Dendritic cell treated with granulocyte-macrophage colony-stimulating factor and Interleukin-4, amounts not matched to agents 40 ng/mL and 50 ng/mL, for 4 days (primary cell): Measurements from ENCODE around the gene KDM4C.
A peak's percentile ranks its signal among the peaks of the same experiment; 100 is the strongest.
"Not testable (repeated sequence)": the region's sequence is repeated elsewhere in the genome, so short reads cannot be mapped to it uniquely, and the experiment has no call there.

Experiments used
- H3K27ac Mint-ChIP-seq: one replicate; pipeline ENCODE4 v1.8.0; 2022; ENCODE audit warnings: mild to moderate bottlenecking, mixed read lengths
- H3K27me3 Mint-ChIP-seq: one replicate; pipeline ENCODE4 v1.8.0; 2022; ENCODE audit warnings: mild to moderate bottlenecking, mixed read lengths
- H3K36me3 Mint-ChIP-seq: one replicate; pipeline ENCODE4 v1.8.0; 2022; ENCODE audit warnings: low read depth, mixed read lengths
- H3K4me1 Mint-ChIP-seq: one replicate; pipeline ENCODE4 v1.8.0; 2022; ENCODE audit warnings: low read depth, mixed read lengths
- H3K4me3 Mint-ChIP-seq: one replicate; pipeline ENCODE4 v1.8.0; 2022; ENCODE audit warnings: mild to moderate bottlenecking, moderate library complexity, mixed read lengths
- H3K9me3 Mint-ChIP-seq: one replicate; pipeline ENCODE4 v1.8.0; 2022; ENCODE audit warnings: mixed read lengths
- intact Hi-C: fragments of 100-400 bp; cut with micrococcal nuclease; formaldehyde crosslinking; loops from one replicate; pipeline ENCODE4 v1.15.0; 2022

Gene KDM4C

DNA sequence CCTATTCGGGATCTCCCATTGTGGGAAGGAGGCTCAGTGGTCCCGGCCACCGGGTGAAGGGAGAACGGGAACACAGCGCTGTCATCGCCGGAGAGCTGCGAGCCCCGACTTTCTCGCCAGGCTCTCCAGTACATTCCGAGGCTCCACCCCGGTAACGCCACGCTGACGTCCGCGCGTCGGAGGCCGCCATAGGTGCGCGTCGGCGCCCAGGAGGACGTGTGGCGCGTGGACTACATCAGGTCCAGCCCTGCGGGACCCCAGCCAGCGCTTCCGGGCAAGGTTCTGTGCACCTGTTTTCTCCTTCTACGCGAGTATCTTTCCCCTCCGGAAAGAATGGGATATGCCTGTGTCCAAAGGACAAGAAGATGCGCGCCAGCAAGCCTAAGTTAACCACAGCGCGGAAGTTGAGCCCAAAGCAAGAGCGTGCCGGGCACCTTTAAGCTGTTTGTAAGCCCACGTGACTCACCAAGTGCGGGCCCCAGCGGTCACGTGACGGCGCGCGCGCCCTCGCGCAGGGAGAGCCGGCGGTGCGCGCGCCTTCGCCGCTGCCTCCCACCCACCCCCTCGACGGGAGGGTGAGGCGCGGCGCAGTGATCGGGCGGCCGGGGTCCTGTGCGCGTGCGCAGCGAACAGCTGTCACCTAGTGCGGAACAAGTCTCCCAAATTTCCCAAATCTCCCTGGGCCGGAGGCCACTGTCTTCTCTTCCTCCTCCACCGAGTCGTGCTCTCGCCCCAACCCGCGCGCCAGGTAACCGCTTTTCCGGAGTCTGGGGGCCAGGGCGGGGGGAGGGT is at the start of gene KDM4C:
Gene KDM4C (plus strand): TSS at position 518 of the 792 bp plus-strand sequence. CDS start 35,016 bp downstream, outside the sequence.
- H3K27ac Mint-ChIP-seq, result peak within 1 kb of the TSS; percentile 100
- H3K9me3 Mint-ChIP-seq, result no peaks in the 10 kb centered on the region
- H3K4me3 Mint-ChIP-seq, result peak within 1 kb of the TSS; percentile 87
- intact Hi-C loops, result loop anchor here (1.0 to 2.0 kb wide), 2 partner anchors 76 to 345 kb away; partner anchors contain the start of gene UHRF2
- peaks cover 19% of the 10 kb centered on the region for H3K36me3 Mint-ChIP-seq
- peaks cover 28% of the 10 kb centered on the region for H3K4me1 Mint-ChIP-seq
- no peaks in the 10 kb centered on the region for H3K27me3 Mint-ChIP-seq

DNA sequence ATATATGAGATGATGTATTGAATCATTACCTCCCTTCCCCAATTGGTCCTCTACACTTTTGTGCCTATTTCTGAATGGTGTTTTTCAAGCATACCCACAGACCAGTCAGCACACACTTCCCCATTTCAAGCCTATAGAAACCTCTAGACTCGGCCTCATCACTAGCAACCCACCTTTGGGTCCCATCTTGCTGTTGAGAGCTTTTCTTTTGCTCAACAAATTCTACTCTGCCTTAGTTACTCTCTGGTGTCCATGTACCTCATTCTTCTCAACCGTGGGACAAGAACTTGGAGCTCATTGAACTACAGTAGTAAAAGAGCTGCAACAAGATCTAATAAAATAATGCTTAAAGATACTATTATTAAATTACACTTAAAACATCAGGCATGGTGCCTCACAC is 49.0 kb upstream of the KDM4C start:
- intact Hi-C loops, result no loop called here

DNA sequence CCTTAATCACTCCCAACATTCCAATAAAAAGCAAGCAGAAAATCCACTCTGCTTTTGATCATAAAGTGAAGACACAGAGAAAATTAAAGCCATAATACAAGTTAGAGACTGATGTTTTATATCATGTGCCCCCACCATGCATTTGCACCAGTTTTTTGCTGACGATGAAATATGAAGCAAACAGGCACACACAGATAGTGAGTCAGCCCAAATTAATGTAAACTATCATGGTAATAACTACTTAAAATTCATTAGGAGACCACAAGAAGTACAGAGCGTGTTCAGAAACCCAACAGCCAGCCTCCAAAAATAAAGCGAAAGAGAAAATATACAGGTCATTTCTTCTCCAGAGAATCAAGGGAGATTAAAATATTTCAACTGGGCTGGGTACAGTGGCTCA is 46.4 kb upstream of the KDM4C start:
- Mint-ChIP-seq H3K4me3 (no peak overlapping the region), H3K4me1 (peaks cover 9% of the 10 kb centered on the region), H3K27ac (no peak overlapping the region), H3K36me3 (peaks cover 6% of the 10 kb centered on the region), H3K27me3 (peaks cover 7% of the 10 kb centered on the region), H3K9me3 (no peaks in the 10 kb centered on the region)
- intact Hi-C loops, result loop anchor here (1.0 kb wide), 1 partner anchor 12 kb away; no protein-coding TSS in a partner anchor

More for the DNA sequence above, 49.0 kb upstream of the KDM4C start:
- Mint-ChIP-seq H3K27me3 (peaks cover 4% of the 10 kb centered on the region), H3K27ac (no peak overlapping the region), H3K4me1 (peaks cover 7% of the 10 kb centered on the region), H3K4me3 (no peak overlapping the region), H3K9me3 (no peaks in the 10 kb centered on the region), H3K36me3 (no peaks in the 10 kb centered on the region)

DNA sequence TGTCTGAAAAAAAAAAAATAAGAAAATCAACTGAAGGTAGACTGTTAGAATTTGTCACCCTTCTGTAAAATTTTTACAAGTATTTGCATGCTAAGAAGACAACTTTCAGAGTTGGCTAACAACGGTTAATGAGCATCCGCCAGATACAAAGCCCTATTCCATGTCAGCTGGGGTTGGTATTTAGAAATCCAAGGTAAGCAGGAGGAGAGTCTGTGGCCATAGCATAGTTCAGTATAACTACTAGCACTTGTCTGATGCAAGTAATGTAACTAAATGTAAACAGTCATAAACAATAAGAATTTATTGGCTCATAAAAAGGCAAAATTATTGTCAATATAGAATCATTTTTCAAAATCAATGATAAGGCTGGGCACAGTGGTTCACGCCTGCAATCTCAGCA is 45.7 kb upstream of the KDM4C start:
- no peaks in the 10 kb centered on the region for H3K9me3 Mint-ChIP-seq
- H3K36me3 Mint-ChIP-seq, result peaks cover 6% of the 10 kb centered on the region

DNA sequence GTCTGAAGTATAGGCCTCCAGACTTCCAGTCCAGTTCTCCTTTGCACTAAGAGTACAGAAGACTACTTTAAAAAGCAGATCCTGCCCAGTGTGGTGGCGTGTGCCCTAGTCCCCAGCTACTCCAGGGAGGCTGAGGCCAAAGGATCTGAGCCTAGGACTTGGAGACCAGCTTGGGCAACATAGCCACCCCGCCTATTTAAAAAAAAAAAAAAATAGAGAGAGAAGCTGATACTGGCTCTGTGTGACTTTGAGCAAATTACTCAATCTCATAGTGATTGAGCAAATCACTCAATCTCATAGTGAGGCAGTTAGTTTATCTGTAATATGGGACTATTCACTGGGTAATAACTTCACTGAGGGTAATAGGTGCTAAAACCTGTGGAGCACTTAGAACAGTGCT is 43.6 kb upstream of the KDM4C start:
- Mint-ChIP-seq H3K27me3 (peaks cover 18% of the 10 kb centered on the region), H3K9me3 (no peaks in the 10 kb centered on the region), H3K4me3 (no peak overlapping the region), H3K27ac (no peak overlapping the region), H3K36me3 (peaks cover 6% of the 10 kb centered on the region), H3K4me1 (peaks cover 12% of the 10 kb centered on the region)
- intact Hi-C loops, result no loop called here

More for the DNA sequence above, 45.7 kb upstream of the KDM4C start:
- H3K4me1 Mint-ChIP-seq, result peaks cover 12% of the 10 kb centered on the region
- no peak overlapping the region for H3K4me3 Mint-ChIP-seq
- H3K27me3 Mint-ChIP-seq, result peaks cover 12% of the 10 kb centered on the region
- H3K27ac Mint-ChIP-seq, result no peak overlapping the region
- intact Hi-C loops, result no loop called here

DNA sequence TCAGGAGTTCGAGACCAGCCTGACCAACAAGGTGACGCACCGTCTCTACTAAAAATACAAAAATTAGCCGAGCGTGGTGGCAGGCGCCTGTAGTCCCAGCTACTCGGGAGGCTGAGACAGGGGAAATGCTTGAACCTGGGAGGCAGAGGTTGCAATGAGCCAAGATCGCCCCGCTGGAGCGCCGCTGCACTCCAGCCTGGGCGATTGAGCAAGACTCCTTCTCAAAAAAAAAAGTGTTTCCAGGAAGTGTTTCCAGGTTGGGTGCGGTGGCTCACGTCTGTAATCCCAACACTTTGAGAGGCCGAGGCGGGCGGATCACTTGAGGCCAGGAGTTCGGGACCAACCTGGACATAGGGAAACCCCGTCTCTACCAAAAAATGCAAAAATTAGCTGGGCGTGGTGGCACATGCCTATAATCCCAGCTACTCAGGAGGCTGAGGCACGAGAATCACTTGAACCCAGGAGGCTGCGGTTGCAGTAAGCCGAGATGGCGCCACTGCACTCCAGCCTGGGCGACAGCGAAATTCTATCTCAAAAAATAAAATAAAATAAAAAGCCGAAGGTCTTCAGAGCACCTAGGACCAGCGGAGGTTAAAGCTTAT is 42.5 kb upstream of the KDM4C start:
- H3K27ac Mint-ChIP-seq, H3K9me3 Mint-ChIP-seq, intact Hi-C loops, H3K36me3 Mint-ChIP-seq: not testable (repeated sequence)
- H3K4me1 Mint-ChIP-seq, result peaks cover 12% of the 10 kb centered on the region
- H3K27me3 Mint-ChIP-seq, result peaks cover 18% of the 10 kb centered on the region
- peak overlapping the region; percentile 4 for H3K4me3 Mint-ChIP-seq

DNA sequence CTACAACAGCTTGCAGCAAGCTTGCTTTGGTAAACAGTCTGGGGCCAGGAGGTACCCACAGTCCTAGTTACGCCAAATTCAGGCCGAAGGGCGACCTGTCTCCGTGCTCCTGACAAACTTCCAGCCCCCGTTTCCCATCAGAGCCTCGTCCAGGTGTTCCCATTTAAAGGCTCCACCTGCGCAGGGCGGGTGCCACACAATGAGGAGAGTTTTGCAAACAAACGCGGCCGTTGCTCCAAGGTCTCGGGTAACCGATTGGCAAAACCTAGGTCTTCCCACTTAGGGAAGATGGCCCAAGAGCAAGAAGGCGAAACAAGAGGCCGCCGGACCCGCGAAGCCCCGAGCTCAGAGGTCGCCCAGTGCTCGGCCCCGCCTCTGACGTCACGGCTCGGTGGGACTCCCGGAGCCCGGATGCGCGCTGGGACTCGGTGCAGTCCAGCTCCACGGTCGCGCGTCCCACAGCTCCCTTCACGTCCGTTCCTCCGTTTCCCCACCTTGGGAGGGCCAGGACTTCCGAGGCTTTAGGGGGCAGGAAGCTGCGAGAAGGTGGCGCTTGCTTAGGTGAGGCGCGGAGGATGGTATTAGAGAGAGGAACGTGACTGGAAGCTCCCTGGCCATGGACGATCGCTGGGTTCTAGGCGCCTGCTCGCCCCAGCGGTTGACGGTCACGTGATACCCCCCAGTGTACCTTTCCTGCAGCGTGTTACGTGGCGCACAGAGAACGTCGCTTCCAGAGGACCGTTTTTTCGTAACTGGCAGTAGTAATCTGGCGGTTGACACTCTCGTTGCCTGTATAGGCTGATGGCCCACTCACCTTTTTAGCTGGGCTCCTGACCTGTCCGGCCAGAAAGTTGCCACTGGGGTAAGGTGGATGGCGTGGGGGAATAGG is 41.8 kb upstream of the KDM4C start:
- H3K27me3 Mint-ChIP-seq, result peaks cover 18% of the 10 kb centered on the region
- intact Hi-C loops, result no loop called here
- H3K4me1 Mint-ChIP-seq, result peaks cover 12% of the 10 kb centered on the region
- H3K9me3 Mint-ChIP-seq, result no peaks in the 10 kb centered on the region
- peak overlapping the region; percentile 89 for H3K27ac Mint-ChIP-seq
- peak overlapping the region; percentile 82 for H3K4me3 Mint-ChIP-seq
- H3K36me3 Mint-ChIP-seq, result peaks cover 6% of the 10 kb centered on the region

DNA sequence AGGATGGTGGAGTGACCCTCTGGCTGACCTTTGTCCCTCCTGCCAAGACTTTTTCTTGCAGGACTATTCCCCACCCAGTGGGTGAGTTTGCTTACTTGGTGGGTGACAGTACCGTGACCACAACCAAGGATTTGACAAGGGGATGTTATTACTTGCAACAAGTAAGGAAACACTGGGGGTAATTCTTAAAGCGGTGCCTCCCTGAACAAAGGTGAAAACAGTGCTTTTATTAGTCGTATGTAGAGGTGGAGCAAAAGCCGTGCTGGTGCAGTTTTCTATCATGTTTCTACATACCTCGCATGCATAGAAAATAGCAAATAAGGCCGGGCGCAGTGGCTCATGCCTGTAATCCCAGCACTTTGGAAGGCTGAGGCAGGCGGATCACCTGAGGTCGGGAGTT is 41.0 kb upstream of the KDM4C start:
- H3K4me3 Mint-ChIP-seq, result peak overlapping the region; percentile 82
- peaks cover 12% of the 10 kb centered on the region for H3K4me1 Mint-ChIP-seq
- H3K27me3 Mint-ChIP-seq, result peaks cover 18% of the 10 kb centered on the region
- H3K27ac Mint-ChIP-seq, result peak overlapping the region; percentile 89
- peaks cover 6% of the 10 kb centered on the region for H3K36me3 Mint-ChIP-seq
- H3K9me3 Mint-ChIP-seq, result no peaks in the 10 kb centered on the region
- intact Hi-C loops, result no loop called here

DNA sequence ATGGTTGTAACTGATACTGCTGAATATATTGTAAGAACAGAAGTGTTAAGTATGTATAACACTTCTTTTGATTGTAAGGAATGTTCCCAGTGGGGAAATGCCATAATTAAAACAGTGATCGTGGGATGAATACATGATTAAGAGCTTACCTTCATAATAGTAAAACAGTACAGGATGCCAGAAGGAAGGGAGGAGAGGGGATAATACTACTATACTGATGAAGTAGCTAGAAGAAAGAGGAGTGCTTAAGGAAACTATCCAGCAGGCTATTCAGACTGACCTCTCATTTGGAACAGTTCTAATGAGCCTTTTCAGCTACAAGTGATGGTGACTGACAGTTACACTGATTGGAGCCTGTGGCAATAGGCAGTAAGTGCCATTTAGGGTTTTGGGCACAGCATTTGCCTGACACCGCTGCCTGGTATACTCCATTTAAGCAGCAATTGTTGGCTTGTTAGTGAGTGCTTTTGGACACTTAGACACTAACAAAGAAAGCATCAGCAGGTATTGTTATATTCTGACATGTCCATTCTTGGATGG is 33.8 kb upstream of the KDM4C start:
- intact Hi-C loops, result no loop called here
- Mint-ChIP-seq H3K9me3 (no peaks in the 10 kb centered on the region), H3K4me3 (no peak overlapping the region), H3K27ac (no peak overlapping the region), H3K4me1 (peaks cover 6% of the 10 kb centered on the region), H3K27me3 (peaks cover 4% of the 10 kb centered on the region), H3K36me3 (no peaks in the 10 kb centered on the region)

DNA sequence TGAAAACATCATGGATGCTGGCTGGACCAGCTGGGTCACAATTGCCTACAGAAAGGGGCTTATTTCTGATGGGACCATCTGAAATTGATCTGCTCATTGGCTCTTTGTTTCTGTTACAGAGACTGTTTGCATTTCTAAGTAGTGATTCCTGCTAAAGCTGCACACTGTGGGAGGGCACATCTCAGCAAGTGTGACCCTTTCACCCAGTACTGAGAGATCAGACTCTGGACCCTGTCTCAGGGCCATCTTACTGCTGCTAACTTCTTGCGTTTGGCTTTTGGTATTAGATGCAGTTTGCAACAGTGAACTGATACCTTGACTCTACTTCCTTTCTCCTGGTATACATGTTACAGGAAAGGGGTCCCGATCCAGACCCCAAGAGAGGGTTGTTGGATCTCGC is 24.5 kb upstream of the KDM4C start:
- Mint-ChIP-seq H3K27me3 (peaks cover 1% of the 10 kb centered on the region), H3K36me3 (no peaks in the 10 kb centered on the region), H3K4me1 (no peaks in the 10 kb centered on the region), H3K9me3 (no peaks in the 10 kb centered on the region), H3K27ac (no peak overlapping the region), H3K4me3 (no peak overlapping the region)
- intact Hi-C loops, result no loop called here

DNA sequence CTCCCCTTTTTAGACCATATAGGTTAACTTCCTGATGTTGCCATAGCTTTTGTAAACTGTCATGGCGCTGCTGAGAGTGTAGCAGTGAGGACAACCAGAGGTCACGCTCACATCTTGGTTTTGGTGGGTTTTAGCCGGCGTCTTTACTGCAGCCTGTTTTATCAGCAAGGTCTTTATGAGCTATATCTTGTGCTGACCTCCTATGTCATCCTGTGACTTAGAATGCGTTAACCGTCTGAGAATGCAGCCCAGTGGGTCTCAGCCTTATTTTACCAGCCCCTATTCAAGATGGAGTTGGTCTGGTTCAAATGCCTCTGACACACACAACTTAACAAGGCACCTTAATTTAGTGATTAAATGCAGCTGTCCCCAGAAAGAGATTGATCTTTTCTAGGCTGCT is 23.9 kb upstream of the KDM4C start:
- Mint-ChIP-seq H3K27me3 (peaks cover 1% of the 10 kb centered on the region), H3K4me3 (no peak overlapping the region), H3K4me1 (no peaks in the 10 kb centered on the region), H3K9me3 (no peaks in the 10 kb centered on the region), H3K27ac (no peak overlapping the region), H3K36me3 (no peaks in the 10 kb centered on the region)
- intact Hi-C loops, result no loop called here

DNA sequence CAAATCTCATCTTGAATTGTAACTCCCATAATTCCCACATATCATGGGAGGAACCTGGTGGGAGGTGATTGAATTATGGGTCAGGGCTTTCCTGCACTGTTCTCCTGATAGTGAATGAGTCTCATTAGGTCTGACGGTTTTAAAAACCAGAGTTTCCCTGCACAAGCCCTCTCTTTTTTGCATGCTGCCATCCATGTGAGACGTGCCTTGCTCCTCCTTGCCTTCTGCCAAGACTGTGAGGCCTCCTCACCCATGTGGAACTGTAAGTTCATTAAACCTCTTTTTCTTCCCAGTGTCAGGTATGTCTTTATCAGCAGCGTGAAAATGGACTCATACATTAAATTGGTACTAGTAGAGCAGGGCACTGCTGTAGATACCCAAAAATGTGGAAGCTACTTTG is 22.4 kb upstream of the KDM4C start:
- no peaks in the 10 kb centered on the region for H3K4me1 Mint-ChIP-seq
- H3K27ac Mint-ChIP-seq, result no peak overlapping the region
- peaks cover 1% of the 10 kb centered on the region for H3K27me3 Mint-ChIP-seq
- H3K4me3 Mint-ChIP-seq, result no peak overlapping the region
- H3K36me3 Mint-ChIP-seq, result no peaks in the 10 kb centered on the region
- H3K9me3 Mint-ChIP-seq, result no peaks in the 10 kb centered on the region
- intact Hi-C loops, result no loop called here

DNA sequence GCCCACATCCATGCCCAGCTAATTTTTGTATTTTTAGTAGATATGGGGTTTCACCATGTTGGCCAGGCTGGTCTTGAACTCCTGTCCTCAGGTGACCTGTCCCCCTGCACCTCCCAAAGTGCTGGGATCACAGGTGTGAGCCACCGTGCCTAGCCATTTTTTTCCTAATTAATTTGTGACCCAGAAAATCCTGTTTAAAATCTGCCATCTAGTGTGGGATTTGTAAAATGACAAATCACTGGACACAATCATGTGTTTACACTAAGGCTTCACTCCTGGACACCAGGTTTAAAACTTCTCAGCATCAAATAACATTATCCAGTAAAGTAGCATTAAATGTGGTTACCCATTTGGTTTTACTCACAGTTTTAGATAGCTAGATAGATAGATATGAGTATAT is 18.6 kb upstream of the KDM4C start:
- intact Hi-C loops, result loop anchor here (2.0 kb wide), 2 partner anchors 154 to 384 kb away; no protein-coding TSS in a partner anchor
- Mint-ChIP-seq H3K4me3 (no peak overlapping the region), H3K4me1 (no peaks in the 10 kb centered on the region), H3K27ac (no peak overlapping the region), H3K9me3 (no peaks in the 10 kb centered on the region), H3K27me3 (no peaks in the 10 kb centered on the region), H3K36me3 (no peaks in the 10 kb centered on the region)
